Cardiac muscle cell (in vitro differentiated cells and primary cell): ENCODE measurements around the gene STPG2. TPM values are rescaled to one million over a fixed set of nuclear protein-coding genes. Genes with fewer than 3 reads are reported as not detected.

Experiments
- DNase-seq, 2 donors: peaks; one replicate each; pipeline versions ENCODE4 v3.0.0 to v3.0.0-alpha.2; 2010 to 2017; ENCODE audit warnings: low read depth in 1 of 2, low spot score in 1 of 2
- H3K27ac ChIP-seq: fragments of 200-600 bp; sonication (generic); 2 replicates; pipeline ENCODE4 v1.5.1; 2016
- H3K27me3 ChIP-seq: fragments of 200-600 bp; sonication (generic); 2 replicates; pipeline ENCODE4 v1.6.0; 2016; ENCODE audit warnings: control low read depth
- H3K36me3 ChIP-seq: fragments of 200-600 bp; sonication (generic); 2 replicates; pipeline ENCODE4 v1.5.1; 2016; ENCODE audit warnings: control low read depth
- H3K4me1 ChIP-seq: fragments of 200-600 bp; sonication (generic); 2 replicates; pipeline ENCODE4 v1.8.1; 2017; ENCODE audit warnings: low read depth, mild to moderate bottlenecking, mixed run types
- H3K4me3 ChIP-seq: fragments of 200-600 bp; sonication (generic); 2 replicates; pipeline ENCODE4 v1.5.1; 2016; ENCODE audit warnings: mild to moderate bottlenecking
- H3K9me3 ChIP-seq: fragments of 200-600 bp; sonication (generic); 2 replicates; pipeline ENCODE4 v1.5.1; 2017; ENCODE audit warnings: low read depth, mild to moderate bottlenecking, control low read depth
- polyA plus RNA-seq: library from polyadenylated mRNA; unstranded; fragments of >200 nt; fragmentation: Nextera tagmentation; extraction: Ambion mirVana; gene quantifications from 2 replicates; pipeline ENCODE4 v1.2.1, GENCODE V29; 2016
- total RNA-seq: library from RNA; depleted of rRNA; stranded (reverse); fragments of >200 nt; gene quantifications from 2 replicates; pipeline ENCODE4 v1.2.3, GENCODE V29; 2016
- TF ChIP-seq, protein P1 (sequence below): IDR thresholded peaks from 2 replicates; pipeline ENCODE4 v1.5.1; 2012; ENCODE audit warnings: low read depth, mild to moderate bottlenecking, low read length

STPG2 gene
- total and polyA plus RNA-seq, 2 experiments from 2014 or later, result 0.20 to 0.30 TPM

DNA sequence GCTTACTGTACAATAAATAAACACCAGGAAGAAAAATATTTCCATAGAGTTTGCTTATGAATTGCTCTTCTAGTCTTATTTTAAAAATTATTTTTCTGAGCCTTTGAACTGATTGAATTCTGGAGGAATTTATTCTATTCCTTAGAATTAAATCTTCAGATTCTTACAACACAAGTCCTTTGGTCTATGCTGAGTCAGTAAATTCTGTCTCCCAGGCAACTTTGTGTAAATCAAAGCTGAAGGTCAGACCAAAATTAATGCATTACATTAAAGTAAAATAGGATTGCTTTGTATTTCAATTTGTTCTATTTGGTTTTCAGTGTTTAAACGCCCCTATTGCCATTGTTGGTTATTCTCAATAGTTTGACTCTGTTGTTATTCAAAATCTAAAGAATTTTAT is 26.8 kb upstream of the STPG2 start:
- H3K27ac ChIP-seq, result peak overlapping the region; percentile 59
- peaks cover 10% of the 10 kb centered on the region for H3K4me1 ChIP-seq
- no peaks in the 10 kb centered on the region for H3K36me3 ChIP-seq
- H3K27me3 ChIP-seq, result no peaks in the 10 kb centered on the region
- H3K9me3 ChIP-seq, result no peaks in the 10 kb centered on the region
- TF ChIP-seq, protein P1, sequence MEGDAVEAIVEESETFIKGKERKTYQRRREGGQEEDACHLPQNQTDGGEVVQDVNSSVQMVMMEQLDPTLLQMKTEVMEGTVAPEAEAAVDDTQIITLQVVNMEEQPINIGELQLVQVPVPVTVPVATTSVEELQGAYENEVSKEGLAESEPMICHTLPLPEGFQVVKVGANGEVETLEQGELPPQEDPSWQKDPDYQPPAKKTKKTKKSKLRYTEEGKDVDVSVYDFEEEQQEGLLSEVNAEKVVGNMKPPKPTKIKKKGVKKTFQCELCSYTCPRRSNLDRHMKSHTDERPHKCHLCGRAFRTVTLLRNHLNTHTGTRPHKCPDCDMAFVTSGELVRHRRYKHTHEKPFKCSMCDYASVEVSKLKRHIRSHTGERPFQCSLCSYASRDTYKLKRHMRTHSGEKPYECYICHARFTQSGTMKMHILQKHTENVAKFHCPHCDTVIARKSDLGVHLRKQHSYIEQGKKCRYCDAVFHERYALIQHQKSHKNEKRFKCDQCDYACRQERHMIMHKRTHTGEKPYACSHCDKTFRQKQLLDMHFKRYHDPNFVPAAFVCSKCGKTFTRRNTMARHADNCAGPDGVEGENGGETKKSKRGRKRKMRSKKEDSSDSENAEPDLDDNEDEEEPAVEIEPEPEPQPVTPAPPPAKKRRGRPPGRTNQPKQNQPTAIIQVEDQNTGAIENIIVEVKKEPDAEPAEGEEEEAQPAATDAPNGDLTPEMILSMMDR, result no peak
- no peak overlapping the region for H3K4me3 ChIP-seq
- peak in 1 of 2 donors; percentile 5 for DNase-seq

DNA sequence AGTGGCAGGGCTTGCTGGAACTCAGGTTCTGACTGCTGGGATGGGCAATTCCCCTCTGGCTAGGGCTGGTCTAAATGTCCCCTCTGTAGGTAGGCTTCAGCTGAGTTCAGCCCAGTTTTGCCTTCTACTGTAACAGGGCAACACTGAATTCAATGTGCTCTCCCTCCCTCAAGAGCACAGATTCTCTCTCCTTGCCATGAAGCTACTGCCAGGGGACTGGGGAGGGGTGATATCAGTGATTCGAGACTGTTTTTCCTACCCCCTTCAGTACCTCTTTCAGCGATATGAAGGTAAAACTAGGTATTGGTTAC is 23.4 kb upstream of the STPG2 start:
- Histone ChIP-seq H3K4me1 (peaks cover 28% of the 10 kb centered on the region), H3K36me3 (no peaks in the 10 kb centered on the region), H3K4me3 (no peak overlapping the region), H3K9me3 (no peaks in the 10 kb centered on the region), H3K27ac (no peak overlapping the region), H3K27me3 (no peaks in the 10 kb centered on the region)
- DNase-seq, result no peak
- TF ChIP-seq, protein P1, result no peak

DNA sequence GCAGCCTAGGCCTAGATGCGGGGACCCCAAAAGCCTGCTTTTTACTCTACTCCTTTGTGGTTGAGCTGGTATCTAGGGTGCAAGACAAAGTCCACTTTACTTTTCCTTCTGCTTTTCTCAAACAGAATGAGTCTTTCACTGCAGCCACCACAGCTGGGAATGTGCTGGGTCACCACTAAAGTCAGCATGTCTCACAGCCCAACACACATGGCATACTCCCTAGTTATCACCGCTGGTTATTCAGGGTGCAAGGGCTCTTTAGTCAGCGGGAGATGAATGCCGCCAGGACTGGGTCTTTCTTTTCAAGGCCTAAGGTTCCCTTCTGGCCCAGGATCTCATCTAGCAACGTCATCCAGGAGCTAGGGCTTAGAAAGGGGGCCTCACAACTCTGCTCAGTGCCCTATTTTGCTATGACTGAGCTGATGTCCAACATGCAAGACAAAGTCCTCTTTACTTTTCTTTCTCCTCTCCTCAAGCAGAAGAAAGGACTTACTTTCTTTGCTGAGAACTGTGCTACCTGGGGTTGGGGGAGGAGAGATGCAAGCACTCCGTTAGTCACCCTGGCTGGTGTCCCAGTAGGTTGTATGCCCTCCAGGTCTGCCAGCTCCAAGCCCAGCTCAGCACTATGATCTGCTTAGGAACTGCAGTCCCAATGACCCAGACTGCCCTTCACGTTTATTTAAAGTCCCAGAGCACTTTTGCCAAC is 22.9 kb upstream of the STPG2 start:
- Histone ChIP-seq H3K36me3 (no peaks in the 10 kb centered on the region), H3K27ac (no peak overlapping the region), H3K4me1 (peaks cover 28% of the 10 kb centered on the region), H3K9me3 (no peaks in the 10 kb centered on the region), H3K4me3 (no peak overlapping the region), H3K27me3 (no peaks in the 10 kb centered on the region)
- TF ChIP-seq, protein P1, result no peak
- DNase-seq, result peak in 1 of 2 donors; percentile 7

DNA sequence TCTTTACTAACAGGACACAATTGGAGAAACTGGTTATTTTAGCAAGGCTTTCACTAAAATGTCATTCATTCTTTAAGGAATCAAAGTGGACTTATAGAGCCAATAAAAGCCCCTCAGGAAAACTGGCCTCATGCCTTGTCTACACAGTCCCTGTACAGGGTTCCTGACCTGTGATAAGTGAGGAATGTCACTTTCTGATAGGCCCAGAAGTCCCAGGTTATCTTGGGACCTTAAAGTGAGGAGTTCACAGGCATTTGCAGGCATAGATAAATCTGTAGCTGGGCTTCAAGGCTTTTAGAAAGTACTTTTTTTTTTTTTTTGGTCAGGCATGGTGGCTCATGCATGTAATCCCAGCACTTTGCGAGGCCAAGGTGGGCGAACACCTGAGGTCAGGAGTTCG is 19.4 kb upstream of the STPG2 start:
- Histone ChIP-seq H3K4me3 (no peak overlapping the region), H3K4me1 (peaks cover 24% of the 10 kb centered on the region), H3K36me3 (no peaks in the 10 kb centered on the region), H3K9me3 (no peaks in the 10 kb centered on the region), H3K27ac (peak overlapping the region; percentile 85), H3K27me3 (no peaks in the 10 kb centered on the region)
- peak in 1 of 2 donors; percentile 54 for DNase-seq
- TF ChIP-seq, protein P1, result no peak

DNA sequence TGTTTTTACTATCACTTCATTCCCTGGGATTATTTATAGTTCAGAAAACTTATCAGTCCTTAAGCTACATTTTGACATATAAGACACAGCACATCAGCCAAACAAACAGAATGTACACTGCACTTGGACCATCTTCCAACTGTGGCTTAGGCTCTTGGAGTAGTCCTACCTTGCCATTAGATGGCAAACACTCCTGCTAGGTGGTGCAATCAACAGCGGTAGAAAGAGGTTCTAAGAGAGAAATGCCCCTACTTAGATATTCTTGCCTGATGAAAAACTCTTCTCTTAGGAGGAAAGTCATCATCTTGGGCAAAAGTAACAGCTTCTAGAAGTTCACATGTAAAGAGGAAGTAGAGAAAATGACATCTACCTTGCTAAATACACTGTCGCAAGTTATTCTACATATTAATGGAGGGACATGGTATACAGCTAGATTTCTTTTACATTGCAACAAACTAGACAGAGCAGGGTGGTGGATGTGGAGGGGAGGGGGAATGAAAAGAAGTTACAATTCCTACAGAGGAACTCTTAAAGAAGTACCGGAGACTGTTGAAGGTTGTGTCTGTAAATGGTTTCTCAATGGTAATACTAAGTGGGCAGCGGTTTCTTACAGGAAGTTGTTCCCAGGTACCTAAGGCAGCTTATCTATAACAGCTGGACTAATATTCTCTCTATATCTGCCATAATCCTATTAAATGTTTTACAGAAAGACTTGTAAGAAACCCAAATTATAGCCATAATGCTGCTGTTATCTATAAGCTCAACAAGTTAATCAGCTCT is 8.1 kb upstream of the STPG2 start:
- H3K9me3 ChIP-seq, result no peaks in the 10 kb centered on the region
- H3K27me3 ChIP-seq, result no peaks in the 10 kb centered on the region
- no peak overlapping the region for H3K4me3 ChIP-seq
- TF ChIP-seq, protein P1, result no peak
- H3K27ac ChIP-seq, result no peak overlapping the region
- no peaks in the 10 kb centered on the region for H3K36me3 ChIP-seq
- no peaks in the 10 kb centered on the region for H3K4me1 ChIP-seq
- no peak for DNase-seq
